Activated naive CD4-positive, alpha-beta T cell treated with anti-CD3 and anti-CD28 coated beads, Interleukin-2, amount 10 ng/mL, durations not matched to agents 7 days and 5 days (primary cell): ENCODE results near the gene PTPRT.

Source experiments
- CTCF ChIA-PET: fragments of 350-600 bp; sonication (Branson Sonifier 250); formaldehyde crosslinking; loops from one replicate; lab custom pipeline; 2021; ENCODE audit warnings: antibody characterized with exemption; lab: Charles Lee
- DNase-seq: peaks from one replicate; pipeline ENCODE4 v3.0.0-alpha.2; 2020
- H3K27ac Mint-ChIP-seq: one replicate; pipeline ENCODE4 v1.8.0; 2021; ENCODE audit warnings: mild to moderate bottlenecking, moderate library complexity, mixed read lengths
- H3K27me3 Mint-ChIP-seq: one replicate; pipeline ENCODE4 v1.8.0; 2021; ENCODE audit warnings: mild to moderate bottlenecking, mixed read lengths
- H3K36me3 Mint-ChIP-seq: one replicate; pipeline ENCODE4 v1.8.0; 2021; ENCODE audit warnings: mixed read lengths
- H3K4me1 Mint-ChIP-seq: one replicate; pipeline ENCODE4 v1.8.0; 2021; ENCODE audit warnings: mixed read lengths
- H3K4me3 Mint-ChIP-seq: one replicate; pipeline ENCODE4 v1.8.0; 2021; ENCODE audit warnings: mild to moderate bottlenecking, moderate library complexity, mixed read lengths
- H3K9me3 Mint-ChIP-seq: one replicate; pipeline ENCODE4 v1.8.0; 2021; ENCODE audit warnings: mixed read lengths

Gene PTPRT

GRCh38 chr20:42836339-42836738, 353.4 kb downstream of the PTPRT start:
- H3K27me3 Mint-ChIP-seq = no peaks in the 10 kb centered on the region
- peaks cover 11% of the 10 kb centered on the region for H3K9me3 Mint-ChIP-seq
- H3K4me1 Mint-ChIP-seq = no peaks in the 10 kb centered on the region
- DNase-seq = no peak
- no peak overlapping the region for H3K4me3 Mint-ChIP-seq
- no peaks in the 10 kb centered on the region for H3K36me3 Mint-ChIP-seq
- no peak overlapping the region for H3K27ac Mint-ChIP-seq
- CTCF ChIA-PET = no interaction called here

- no peaks in the 10 kb centered on the region for H3K36me3 Mint-ChIP-seq
- no peak overlapping the region for H3K4me3 Mint-ChIP-seq
- CTCF ChIA-PET = no interaction called here
- no peaks in the 10 kb centered on the region for H3K27me3 Mint-ChIP-seq
- no peak overlapping the region for H3K27ac Mint-ChIP-seq
- peaks cover 8% of the 10 kb centered on the region for H3K9me3 Mint-ChIP-seq
- DNase-seq = no peak
- H3K4me1 Mint-ChIP-seq = no peaks in the 10 kb centered on the region
These were observed 381.8 kb downstream of the PTPRT start for GRCh38 chr20:42807876-42808275.

GRCh38 chr20:42795111-42795695, 394.5 kb downstream of the PTPRT start:
- Mint-ChIP-seq H3K27me3 (no peaks in the 10 kb centered on the region), H3K4me3 (no peak overlapping the region), H3K36me3 (no peaks in the 10 kb centered on the region), H3K4me1 (no peaks in the 10 kb centered on the region), H3K9me3 (peaks cover 5% of the 10 kb centered on the region), H3K27ac (no peak overlapping the region)
- CTCF ChIA-PET = no interaction called here
- no peak for DNase-seq

GRCh38 chr20:42792052-42792451, 397.7 kb downstream of the PTPRT start:
- Mint-ChIP-seq H3K36me3 (no peaks in the 10 kb centered on the region), H3K4me1 (no peaks in the 10 kb centered on the region), H3K27ac (no peak overlapping the region)

GRCh38 chr20:42790111-42790510, 399.6 kb downstream of the PTPRT start:
- Mint-ChIP-seq H3K9me3 (peaks cover 6% of the 10 kb centered on the region), H3K36me3 (no peaks in the 10 kb centered on the region), H3K27ac (no peak overlapping the region), H3K4me1 (no peaks in the 10 kb centered on the region), H3K4me3 (no peak overlapping the region), H3K27me3 (no peaks in the 10 kb centered on the region)
- CTCF ChIA-PET = no interaction called here
- DNase-seq = no peak

More at GRCh38 chr20:42792052-42792451, 397.7 kb downstream of the PTPRT start:
- H3K9me3 Mint-ChIP-seq = peaks cover 6% of the 10 kb centered on the region
- no peaks in the 10 kb centered on the region for H3K27me3 Mint-ChIP-seq
- no peak for DNase-seq
- CTCF ChIA-PET = no interaction called here
- no peak overlapping the region for H3K4me3 Mint-ChIP-seq

GRCh38 chr20:42788707-42789106, 401.0 kb downstream of the PTPRT start:
- H3K27me3 Mint-ChIP-seq = no peaks in the 10 kb centered on the region
- no peaks in the 10 kb centered on the region for H3K36me3 Mint-ChIP-seq
- H3K27ac Mint-ChIP-seq = no peak overlapping the region
- no peaks in the 10 kb centered on the region for H3K4me1 Mint-ChIP-seq
- H3K9me3 Mint-ChIP-seq = peaks cover 4% of the 10 kb centered on the region
- DNase-seq = no peak
- CTCF ChIA-PET = no interaction called here
- no peak overlapping the region for H3K4me3 Mint-ChIP-seq

- H3K27me3 Mint-ChIP-seq = no peaks in the 10 kb centered on the region
- no peak overlapping the region for H3K27ac Mint-ChIP-seq
- peaks cover 1% of the 10 kb centered on the region for H3K9me3 Mint-ChIP-seq
- no peak for DNase-seq
- H3K36me3 Mint-ChIP-seq = no peaks in the 10 kb centered on the region
- CTCF ChIA-PET = no interaction called here
- H3K4me3 Mint-ChIP-seq = no peak overlapping the region
- no peaks in the 10 kb centered on the region for H3K4me1 Mint-ChIP-seq
These were observed 404.7 kb downstream of the PTPRT start for GRCh38 chr20:42785041-42785440.

- no peak overlapping the region for H3K27ac Mint-ChIP-seq
- CTCF ChIA-PET = no interaction called here
- DNase-seq = no peak
- H3K4me1 Mint-ChIP-seq = no peaks in the 10 kb centered on the region
- H3K4me3 Mint-ChIP-seq = no peak overlapping the region
- H3K9me3 Mint-ChIP-seq = peaks cover 4% of the 10 kb centered on the region
- H3K36me3 Mint-ChIP-seq = no peaks in the 10 kb centered on the region
- H3K27me3 Mint-ChIP-seq = no peaks in the 10 kb centered on the region
These were observed 410.5 kb downstream of the PTPRT start for GRCh38 chr20:42779216-42779615.

- H3K27me3 Mint-ChIP-seq = no peaks in the 10 kb centered on the region
- no peak overlapping the region for H3K27ac Mint-ChIP-seq
- H3K9me3 Mint-ChIP-seq = peaks cover 6% of the 10 kb centered on the region
- H3K4me3 Mint-ChIP-seq = no peak overlapping the region
- no peak for DNase-seq
- no peaks in the 10 kb centered on the region for H3K36me3 Mint-ChIP-seq
- CTCF ChIA-PET = no interaction called here
- no peaks in the 10 kb centered on the region for H3K4me1 Mint-ChIP-seq
These were observed 413.8 kb downstream of the PTPRT start for GRCh38 chr20:42775866-42776265.

- DNase-seq = no peak
- Mint-ChIP-seq H3K9me3 (peaks cover 6% of the 10 kb centered on the region), H3K4me3 (no peak overlapping the region), H3K27me3 (no peaks in the 10 kb centered on the region), H3K36me3 (no peaks in the 10 kb centered on the region), H3K27ac (no peak overlapping the region), H3K4me1 (no peaks in the 10 kb centered on the region)
- CTCF ChIA-PET = no interaction called here
These were observed 414.7 kb downstream of the PTPRT start for GRCh38 chr20:42775037-42775436.

- no peak for DNase-seq
- no peak overlapping the region for H3K4me3 Mint-ChIP-seq
- no peak overlapping the region for H3K27ac Mint-ChIP-seq
- peaks cover 3% of the 10 kb centered on the region for H3K9me3 Mint-ChIP-seq
- H3K4me1 Mint-ChIP-seq = no peaks in the 10 kb centered on the region
- CTCF ChIA-PET = no interaction called here
- no peaks in the 10 kb centered on the region for H3K27me3 Mint-ChIP-seq
- H3K36me3 Mint-ChIP-seq = no peaks in the 10 kb centered on the region
These were observed 426.7 kb downstream of the PTPRT start for GRCh38 chr20:42763015-42763414.

- Mint-ChIP-seq H3K27ac (no peak overlapping the region), H3K27me3 (no peaks in the 10 kb centered on the region), H3K4me1 (no peaks in the 10 kb centered on the region), H3K9me3 (peaks cover 6% of the 10 kb centered on the region), H3K4me3 (no peak overlapping the region), H3K36me3 (no peaks in the 10 kb centered on the region)
- CTCF ChIA-PET = no interaction called here
- DNase-seq = no peak
These were observed 432.7 kb downstream of the PTPRT start for GRCh38 chr20:42756991-42757390.

- H3K27ac Mint-ChIP-seq = no peak overlapping the region
- no peaks in the 10 kb centered on the region for H3K4me1 Mint-ChIP-seq
- no peak for DNase-seq
- CTCF ChIA-PET = no interaction called here
- no peak overlapping the region for H3K4me3 Mint-ChIP-seq
- H3K36me3 Mint-ChIP-seq = no peaks in the 10 kb centered on the region
- peaks cover 4% of the 10 kb centered on the region for H3K9me3 Mint-ChIP-seq
- no peaks in the 10 kb centered on the region for H3K27me3 Mint-ChIP-seq
These were observed 435.0 kb downstream of the PTPRT start for GRCh38 chr20:42754706-42755105.

- Mint-ChIP-seq H3K4me1 (no peaks in the 10 kb centered on the region), H3K36me3 (no peaks in the 10 kb centered on the region), H3K27me3 (no peaks in the 10 kb centered on the region), H3K27ac (no peak overlapping the region), H3K4me3 (no peak overlapping the region), H3K9me3 (peaks cover 3% of the 10 kb centered on the region)
- CTCF ChIA-PET = no interaction called here
- DNase-seq = no peak
These were observed 437.1 kb downstream of the PTPRT start for GRCh38 chr20:42752620-42753019.

- Mint-ChIP-seq H3K4me3 (no peak overlapping the region), H3K4me1 (no peaks in the 10 kb centered on the region), H3K27ac (no peak overlapping the region), H3K36me3 (no peaks in the 10 kb centered on the region), H3K9me3 (peaks cover 3% of the 10 kb centered on the region), H3K27me3 (no peaks in the 10 kb centered on the region)
- CTCF ChIA-PET = no interaction called here
- DNase-seq = no peak
These were observed 440.1 kb downstream of the PTPRT start for GRCh38 chr20:42749556-42749955.
